ENCODE measurements around the gene SLC8B1.
A peak's percentile ranks its signal among the peaks of the same experiment; 100 is the strongest.

The SLC8B1 gene

DNA sequence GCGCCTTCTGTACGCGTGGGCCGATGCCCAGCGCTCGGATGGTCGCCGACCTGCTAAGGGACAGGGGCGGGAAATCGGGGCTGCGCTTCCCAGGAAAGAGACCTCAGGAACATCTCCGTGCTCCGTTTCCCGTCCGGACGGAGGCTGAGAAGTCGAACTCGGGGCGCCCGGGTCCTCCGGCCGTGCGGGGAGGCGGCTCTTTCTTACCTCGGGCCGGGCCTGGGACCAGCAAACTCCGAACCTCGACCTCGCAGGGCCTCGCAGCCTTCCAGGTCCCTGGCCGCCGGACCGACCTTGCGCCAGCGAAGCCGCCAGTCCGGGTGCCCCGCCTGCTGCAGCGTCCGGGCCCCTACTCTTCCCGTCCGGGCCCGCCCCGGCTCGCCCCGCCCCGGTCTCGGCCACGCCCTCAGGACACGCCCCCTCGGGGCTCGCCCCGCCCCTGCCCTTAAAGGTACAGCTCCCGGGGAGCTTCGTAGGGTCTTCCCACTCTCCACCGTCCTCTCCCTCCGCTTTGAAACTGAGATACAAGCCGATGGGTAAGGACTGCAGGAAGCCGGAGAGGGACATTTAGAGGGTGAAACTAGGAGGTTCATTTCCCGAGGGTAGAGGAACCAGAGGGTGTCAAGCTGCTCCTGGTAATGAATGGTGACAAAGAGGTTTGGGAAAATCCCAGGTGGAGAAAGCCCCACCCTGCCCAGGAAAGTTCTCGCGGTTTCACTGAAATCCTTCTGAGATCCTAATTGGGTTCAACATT, at the start of gene SLC8B1:
SLC8B1 (minus strand) TSS at position 324 of the 754 bp plus-strand sequence. CDS start 2,231 bp downstream, outside the sequence.
- peak; percentile 90 for DNase-seq

DNA sequence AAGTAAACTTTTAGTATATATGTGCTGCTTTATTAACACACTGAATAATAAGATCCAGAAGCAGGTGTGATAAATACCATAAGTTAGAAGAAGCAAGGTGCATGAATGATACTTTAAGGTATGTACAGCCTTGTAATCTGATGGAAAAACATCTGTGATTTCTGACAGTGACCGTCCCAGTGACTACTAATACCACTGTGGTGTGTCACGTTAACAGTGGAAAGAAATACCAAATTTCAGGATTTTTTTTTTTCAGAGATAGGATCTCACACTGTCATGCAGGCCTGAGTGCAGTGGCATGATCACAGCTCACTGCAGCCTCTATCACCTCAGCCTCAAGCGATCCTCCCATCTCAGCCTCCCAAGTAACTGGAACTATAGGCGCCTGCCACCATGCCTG, 47.3 kb upstream of the SLC8B1 start:
- no peak for DNase-seq

DNA sequence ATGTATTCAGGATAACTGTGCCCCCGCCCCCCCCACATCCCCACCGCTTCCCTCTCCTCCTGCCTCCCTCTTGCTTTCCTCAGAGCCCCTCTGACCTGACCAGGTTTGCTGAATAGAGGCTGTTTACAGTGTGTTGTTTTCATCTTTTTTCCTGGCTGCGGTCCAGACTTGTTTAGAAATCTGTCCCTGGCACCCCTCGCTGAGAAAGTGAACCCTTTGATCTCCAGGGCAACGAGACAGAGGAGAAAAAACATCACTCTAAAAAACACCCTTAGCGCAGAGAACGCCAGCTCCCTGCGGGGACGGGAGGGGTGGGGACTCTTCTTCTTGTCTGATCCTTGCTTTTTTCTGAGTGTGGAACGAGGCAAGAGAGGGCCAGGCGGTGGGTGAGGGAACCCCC, 46.3 kb upstream of the SLC8B1 start:
- no peak for DNase-seq

DNA sequence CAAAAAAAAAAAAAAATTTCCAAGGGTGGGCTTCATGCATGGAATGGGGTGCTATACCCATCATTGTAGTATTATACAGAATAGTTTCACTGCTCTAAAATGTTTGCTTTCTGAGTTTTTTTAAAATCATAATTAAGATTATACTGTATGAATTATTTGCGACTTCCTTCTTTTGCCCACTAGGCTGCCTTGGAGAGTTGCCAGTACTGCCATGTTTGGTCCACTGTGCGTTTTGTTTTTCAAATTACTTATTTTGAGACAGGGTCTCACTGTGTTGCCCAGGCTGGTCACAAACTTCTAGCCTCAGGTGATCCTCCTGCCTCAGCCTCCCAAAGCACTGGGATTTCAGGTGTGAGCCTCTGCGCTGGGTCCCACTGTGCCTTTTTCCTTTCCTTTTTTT, 43.4 kb upstream of the SLC8B1 start:
- peak; percentile 62 for DNase-seq

DNA sequence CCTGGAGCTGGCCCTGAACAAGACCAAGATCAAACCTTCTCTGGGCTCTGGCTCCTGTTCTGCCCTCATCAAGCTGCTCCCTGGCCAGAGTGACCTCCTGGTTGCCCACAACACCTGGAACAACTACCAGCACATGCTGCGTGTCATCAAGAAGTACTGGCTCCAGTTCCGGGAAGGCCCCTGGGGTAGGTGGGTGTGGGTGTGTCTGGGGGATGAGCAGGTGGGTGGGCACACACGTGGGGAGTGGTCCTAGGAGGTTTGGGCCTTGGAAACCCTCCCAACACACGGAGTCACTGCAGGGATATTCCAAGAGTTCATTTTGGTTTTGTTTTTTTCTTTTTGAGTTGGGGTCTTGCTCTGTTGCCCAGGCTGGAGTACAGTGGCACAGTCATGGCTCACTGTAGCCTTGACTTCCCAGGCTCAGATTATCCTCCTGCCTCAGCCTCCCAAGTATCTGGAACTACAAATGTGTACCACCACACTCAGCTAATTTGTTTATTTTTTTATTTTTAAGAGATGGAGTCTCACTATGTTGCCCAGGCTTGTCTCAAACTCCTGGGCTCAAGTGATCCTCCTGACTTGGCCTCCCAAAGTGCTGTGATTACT, 40.0 kb upstream of the SLC8B1 start:
- DNase-seq, result no peak

DNA sequence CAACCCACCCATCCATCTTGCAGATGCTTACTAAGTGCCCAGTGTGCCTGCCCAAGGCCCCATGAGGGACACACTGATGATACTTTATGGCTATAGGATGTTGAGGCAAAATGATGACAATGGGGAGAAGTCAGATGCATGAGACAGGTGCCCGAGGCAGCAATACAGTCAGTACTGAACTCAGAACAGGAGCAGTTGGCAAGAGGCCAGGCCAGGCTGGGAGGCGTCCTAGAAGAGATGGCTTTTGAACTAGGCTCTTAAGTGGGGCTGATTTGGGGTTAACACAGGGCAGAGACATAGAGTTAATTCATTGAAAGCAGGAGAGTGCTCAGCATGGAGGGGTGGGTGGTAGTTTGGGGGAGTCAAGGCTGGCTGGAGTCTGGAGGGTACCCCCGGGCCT, 39.1 kb upstream of the SLC8B1 start:
- no peak for DNase-seq

DNA sequence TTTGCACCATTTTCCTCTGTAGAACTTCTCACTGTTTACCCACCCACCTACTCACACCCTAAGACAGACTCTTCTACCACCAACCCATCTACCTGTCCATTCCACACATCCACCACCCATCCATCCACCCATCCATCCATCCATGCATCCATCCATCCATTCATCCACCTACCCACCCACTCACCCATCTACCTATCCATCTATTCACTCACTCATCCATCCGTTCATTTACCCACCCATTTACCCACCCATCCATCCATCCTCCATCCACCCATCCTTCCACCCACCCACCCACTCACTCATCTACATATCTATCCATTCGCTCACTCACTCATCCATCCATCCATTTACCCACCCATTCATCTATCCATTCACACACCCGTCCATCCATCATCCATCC, 38.5 kb upstream of the SLC8B1 start:
- DNase-seq, result no peak

DNA sequence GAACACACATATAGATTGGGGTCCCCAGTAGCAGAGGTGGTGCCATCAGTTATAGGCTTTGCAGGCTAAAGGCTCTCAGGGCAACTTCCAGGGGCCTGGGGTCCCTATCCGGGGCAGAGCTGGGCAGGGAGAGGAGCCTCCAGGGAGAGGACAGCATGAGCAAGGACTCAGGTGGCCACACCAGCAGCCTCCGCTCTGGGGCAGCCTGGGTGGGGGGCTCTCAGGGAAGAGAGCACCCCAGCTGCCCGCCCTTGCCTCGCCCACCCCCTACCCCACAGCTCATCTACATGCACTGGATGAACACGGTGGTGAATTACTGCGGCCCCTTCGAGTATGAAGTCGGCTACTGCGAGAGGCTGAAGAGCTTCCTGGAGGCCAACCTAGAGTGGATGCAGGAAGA, 37.5 kb upstream of the SLC8B1 start:
- DNase-seq, result no peak

DNA sequence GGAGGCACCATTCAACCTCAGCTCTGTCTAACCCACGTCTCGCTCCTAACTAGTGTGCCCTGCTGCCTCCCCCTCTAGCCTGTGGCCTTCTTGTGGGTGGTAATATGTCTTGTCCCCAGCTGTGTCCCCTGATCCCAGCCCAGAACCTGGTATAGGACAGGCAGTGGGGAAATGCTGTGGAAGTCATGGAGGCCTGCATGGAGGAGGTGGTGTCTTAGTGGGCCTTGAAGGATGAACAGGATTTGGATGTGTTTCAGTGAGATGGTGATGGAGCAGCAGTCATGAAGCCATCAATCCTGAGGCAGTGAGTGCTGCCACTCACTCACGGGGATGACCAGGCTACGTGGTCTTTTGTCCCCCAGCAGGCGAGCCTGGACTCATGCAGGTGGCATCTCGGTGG, 36.9 kb upstream of the SLC8B1 start:
- DNase-seq, result no peak

DNA sequence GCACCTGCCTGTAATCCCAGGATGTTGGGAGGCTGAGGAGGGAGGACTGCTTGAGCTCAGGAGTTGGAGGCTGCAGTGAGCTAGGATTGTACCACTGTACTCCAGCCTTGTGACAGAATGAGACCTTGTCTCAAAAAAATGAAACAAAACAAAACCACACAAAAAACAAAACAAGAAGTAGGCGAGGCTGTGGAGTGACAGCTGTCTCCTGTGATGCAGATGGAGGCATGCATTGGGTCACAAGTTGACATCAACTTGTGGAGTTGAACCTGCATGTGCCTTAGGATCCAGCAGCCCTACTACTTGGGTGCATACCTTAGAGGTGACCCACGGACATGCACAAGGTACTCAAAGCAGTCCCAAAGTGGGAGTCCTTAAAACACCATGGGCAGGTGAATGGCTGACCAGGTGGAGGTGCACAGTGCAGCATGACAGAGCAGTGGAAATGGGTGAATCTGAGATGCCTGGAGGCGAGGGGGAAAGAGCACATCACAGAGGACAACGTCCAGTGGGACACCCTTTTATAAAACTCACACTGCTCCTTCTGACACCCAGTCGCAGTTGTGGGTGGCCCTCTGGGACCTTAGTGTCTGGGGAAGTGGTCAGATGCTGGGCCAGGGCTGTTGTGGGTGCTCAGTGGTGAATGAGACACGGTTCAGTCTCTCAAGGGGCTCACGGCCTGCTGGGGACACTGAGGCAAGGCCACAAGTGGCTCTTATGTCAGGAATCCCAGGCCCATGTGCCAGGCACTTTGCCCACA, 36.2 kb upstream of the SLC8B1 start:
- no peak for DNase-seq

DNA sequence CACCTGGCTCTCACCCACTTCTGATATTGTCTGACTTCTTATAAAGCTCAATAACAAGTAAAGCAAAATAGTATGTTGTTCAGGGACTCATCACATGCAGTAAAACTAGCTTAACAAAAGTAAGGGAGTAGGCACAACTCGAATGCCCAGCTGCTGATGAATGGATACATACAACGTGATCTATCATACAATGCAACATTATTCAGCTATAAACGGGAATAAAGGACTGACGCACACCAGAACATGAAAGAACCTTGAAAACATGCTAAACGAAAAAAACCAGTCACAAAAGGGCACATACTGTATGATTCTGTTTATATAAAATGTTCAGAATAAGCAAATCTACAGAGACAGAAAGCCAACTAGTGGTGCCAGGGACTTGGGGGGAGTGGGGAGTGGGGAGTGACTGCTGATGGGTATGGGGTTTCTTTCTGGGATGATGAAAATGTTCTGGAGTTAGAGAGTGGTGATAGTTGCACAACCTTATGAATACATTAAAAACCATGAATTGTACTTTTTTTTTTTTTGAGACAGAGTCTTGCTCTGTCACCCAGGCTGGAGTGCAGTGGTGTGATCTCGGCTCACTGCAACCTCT, 34.6 kb upstream of the SLC8B1 start:
- DNase-seq, result no peak

DNA sequence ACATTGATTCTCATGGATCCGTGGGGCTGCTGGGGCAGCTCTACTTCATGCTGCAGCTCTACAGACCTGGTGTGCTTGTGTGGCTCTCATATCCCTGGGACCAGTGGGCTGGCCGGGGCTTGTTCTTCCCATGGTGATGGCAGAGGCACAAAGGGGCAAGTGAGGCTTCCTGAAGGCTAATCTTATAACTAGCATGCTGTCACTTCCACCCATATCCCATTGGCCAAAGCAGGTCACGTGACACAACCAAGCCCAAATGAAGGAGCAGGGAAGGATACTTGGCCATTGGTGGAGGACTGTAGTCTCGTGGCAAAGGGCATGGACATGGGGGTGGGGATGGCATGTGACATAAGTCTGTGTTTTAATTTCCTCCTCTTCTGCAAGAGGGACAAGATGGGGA, 33.4 kb upstream of the SLC8B1 start:
- DNase-seq, result no peak

DNA sequence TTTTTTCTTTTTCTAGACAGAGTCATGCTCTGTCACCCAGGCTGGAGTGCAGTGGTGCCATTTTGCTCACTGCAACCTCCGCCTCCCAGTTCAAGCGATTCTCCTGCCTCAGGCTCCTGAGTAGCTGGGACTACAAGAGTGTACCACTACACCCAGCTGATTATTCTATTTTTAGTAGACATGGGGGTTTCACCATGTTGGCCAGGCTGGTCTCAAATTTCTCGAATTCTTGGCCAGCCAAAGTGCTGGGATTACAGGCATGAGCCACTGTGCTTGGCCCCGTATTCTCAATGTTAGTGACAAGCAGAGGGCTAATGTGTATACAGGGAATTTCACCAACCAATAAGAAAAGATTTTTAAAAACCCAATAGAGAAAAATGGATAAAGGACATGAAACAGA, 31.9 kb upstream of the SLC8B1 start:
- DNase-seq, result no peak

DNA sequence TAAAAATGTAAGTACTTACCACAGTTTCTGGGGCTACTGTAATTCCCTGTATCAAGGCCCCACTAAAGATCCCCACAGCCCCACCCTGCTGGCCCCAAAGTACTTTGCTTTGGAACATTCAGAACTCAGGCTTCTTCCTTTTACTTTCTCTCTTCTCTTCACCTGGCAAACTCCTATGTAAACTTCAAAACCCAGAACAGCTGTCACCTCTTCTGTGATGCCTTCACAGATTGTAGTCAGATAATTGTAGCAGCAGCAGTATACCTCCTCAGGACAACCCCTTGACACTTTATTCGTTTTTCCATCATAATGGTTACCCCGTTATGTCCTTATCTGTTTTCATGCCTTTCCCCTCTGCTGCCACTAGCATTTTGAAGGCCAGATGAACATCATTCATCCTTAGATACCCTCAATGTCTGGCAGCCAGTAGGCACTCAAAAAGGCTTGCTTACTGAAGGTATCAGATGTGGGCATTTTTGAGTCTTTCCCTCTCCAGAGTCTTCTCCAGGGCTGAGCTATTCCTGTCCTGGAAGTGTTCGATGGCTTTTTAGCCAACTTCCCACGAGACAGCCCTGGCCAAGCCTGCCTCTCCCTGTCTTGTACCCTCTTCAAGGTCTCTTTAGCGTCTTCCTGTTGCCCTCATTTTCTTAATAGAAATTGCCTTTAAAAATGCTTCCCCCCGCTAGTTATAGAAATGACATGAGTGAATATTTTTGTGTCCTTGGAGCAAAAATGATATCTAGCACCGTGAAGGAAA, 30.9 kb upstream of the SLC8B1 start:
- no peak for DNase-seq

DNA sequence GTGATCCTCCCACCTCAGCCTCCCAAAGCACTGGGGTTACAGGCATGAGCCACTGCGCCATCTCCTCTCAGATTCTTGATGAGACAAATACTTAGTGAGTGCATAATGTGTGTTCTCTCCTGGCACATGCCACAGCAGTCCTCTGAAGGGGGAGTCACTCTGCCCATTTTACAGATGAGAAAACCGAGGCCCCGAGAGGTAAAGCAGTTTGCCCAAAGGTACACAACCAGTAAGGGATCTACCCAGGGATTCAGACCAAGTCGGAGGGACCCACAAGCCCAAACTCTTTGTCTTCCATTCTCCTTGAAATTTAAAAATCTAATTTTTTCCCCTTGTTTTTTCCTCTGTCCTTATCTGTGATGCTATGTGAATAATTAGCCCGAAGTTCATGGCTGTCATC, 29.8 kb upstream of the SLC8B1 start:
- DNase-seq, result no peak

DNA sequence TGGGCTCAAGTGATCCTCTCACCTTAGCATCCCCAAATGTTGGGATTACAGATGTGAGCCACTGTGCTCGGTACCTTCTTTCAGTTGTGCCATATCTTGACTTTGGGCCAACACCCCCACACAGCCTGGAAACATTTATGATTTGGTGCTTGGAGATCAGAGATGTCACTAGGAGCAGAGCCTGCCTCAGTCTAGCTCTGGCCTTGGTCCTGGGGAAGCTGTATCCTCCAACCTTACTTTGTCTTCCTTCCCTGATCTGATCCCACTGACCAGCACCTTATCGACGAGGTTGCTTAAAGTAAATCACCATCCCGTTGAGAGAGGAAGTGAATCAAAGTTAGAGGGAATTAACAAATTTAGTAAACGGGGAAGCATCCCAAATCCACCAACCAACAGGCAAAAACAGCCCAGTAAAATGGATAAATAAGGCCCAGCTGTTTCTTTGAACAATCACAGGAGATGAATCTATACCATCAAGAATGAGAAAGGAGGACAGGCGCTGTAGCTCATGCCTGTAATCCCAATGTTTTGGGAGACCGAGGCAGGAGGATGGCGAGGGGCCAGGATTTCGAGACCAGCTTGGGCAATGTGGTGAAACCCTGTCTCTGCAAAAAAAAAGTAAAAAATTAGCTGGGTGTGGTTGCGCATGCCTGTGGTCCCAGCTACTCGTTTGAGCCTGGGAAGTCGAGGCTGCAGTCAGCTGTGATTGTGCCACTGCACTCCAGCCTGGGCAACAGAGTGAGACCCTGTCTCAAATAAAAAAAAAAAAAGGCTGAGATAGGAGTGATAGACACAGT, 26.9 kb upstream of the SLC8B1 start:
- no peak for DNase-seq

DNA sequence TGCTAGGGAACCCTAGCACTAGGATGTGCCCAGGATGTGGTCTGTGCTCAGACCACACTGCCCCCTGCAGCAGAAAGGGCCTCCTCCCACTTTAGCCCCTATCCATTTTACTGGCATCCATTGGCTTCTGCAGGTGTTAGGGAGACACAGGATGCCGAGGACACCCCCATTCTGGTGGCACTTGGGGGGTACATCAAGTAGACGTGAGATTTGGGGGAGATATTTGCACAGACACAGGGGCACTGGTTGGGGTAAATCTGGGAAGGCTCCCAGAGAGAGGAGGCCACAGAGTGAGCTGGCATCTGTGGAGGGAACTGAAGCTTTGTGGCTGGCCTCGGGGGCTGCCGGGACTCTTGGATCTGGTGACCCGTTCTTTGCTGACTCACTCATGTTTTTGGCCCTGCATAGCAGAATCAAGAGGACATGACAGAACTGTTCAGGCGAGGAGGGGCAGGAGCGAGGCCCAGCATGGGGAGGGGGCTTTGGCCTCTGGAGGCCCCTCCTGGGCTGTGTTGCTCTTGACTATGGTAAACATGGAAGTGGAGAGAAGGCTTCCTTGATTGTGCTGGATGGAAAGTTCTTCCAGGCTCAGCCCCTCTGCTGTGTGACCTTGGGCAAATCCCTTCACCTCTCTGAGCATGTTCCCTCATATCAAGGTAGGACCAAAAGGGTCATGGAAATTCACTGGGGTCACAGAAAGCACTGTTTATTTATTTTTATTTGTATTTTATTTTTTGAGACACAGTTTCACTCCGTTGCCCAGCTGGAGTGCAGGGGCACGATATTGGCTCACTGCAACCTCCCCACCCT, 25.2 kb upstream of the SLC8B1 start:
- peak; percentile 40 for DNase-seq

DNA sequence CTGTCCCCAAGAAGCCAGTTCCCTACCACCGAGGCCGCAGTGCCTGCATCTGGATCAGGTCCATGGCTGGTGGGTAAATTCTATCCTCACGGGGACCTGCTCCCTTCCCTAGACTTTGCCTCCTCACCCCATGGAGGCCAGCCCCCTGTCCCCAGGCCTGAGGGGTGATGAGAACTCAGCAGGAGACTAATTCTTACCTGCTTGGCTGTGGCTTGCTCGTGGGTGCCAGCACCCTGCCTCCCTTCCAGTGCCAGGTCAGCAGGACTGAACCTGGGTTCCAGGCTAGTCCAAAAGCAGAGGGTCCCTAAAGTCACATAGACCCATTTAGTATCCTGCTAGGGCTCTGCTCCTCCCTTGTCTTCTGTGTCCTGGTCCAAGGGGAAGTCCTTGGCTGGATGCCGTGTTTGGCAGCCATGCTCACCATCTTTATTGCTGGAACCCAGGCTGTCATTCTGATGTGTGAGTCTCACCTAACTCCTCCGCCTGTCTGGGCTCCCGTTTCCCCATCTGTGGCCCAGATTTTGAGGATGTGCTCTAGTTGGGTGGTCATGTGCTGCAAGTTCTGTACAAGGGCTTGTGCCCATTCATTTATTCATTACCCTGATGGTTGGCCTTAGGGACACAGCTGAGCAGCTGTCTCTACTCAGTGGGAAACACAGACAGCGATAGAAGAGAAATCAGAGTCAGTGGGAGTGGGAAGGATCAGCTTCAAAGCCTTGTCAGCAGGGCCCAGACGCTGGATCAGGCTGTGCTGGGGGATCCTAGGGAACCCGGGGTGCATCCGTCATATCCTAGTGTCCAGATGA, 24.4 kb upstream of the SLC8B1 start:
- DNase-seq, result no peak

DNA sequence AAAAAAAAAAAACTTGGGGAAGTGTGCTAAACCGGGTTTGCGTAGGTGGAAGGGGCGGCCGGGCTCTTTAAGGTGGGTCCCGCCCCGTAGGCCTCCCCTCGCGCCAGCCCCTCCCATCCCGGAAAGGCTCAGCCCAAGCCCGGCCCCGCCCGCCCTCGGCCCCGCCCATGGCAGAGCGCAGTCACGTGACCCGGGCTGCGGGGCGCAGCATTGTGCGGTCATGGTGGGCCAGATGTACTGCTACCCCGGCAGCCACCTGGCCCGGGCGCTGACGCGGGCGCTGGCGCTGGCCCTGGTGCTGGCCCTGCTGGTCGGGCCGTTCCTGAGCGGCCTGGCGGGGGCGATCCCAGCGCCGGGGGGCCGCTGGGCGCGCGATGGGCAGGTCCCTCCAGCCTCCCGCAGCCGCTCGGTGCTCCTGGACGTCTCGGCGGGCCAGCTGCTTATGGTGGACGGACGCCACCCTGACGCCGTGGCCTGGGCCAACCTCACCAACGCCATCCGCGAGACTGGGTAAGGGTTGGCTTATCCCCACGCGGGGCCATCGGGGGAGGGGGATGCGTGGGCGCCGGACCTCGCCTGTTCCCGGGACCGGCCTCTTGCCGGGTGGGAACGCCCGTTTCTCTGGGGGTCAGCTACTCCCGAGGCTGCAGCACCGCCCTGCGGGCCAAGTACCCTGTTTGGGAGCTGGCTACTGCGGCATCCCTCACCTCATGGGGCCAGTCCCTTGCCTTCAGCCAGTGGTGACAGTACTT, 23.6 kb upstream of the SLC8B1 start, which contains the start of gene PLBD2:
PLBD2 (plus strand) TSS at position 207 of the 752 bp plus-strand sequence; CDS start at position 221, 14 bp downstream.
- peak; percentile 98 for DNase-seq
